HCT116 (cell line): ENCODE data around the gene PDE9A.

Experiments used
- CEBPB ChIP-seq: IDR thresholded peaks from 2 replicates; pipeline ENCODE4 v1.6.1; 2012; ENCODE audit warnings: low read depth
- ELF1 ChIP-seq: IDR thresholded peaks from 2 replicates; pipeline ENCODE4 v1.6.1; 2012; ENCODE audit warnings: low read depth, borderline replicate concordance
- EZH2 ChIP-seq: fragments of 200-600 bp; sonication (generic); IDR thresholded peaks from 2 replicates; pipeline ENCODE4 v1.6.1; 2017; ENCODE audit warnings: antibody characterized with exemption, mixed run types
- JUND ChIP-seq: IDR thresholded peaks from 2 replicates; pipeline ENCODE4 v1.6.1; 2012
- POLR2A ChIP-seq: IDR thresholded peaks from 2 replicates; pipeline ENCODE4 v1.7.0; 2011; ENCODE audit warnings: borderline replicate concordance; ENCODE audit not compliant: insufficient read depth, insufficient read length; ENCODE audit errors: extremely low read depth
- POLR2AphosphoS5 ChIP-seq: IDR thresholded peaks from 2 replicates; pipeline ENCODE4 v1.6.1; 2011; ENCODE audit warnings: mild to moderate bottlenecking, low read depth, low read length, moderate library complexity
- YY1 ChIP-seq: IDR thresholded peaks from 2 replicates; pipeline ENCODE4 v1.6.1; 2011; ENCODE audit warnings: low read length, low read depth, moderate library complexity, mild to moderate bottlenecking; ENCODE audit not compliant: insufficient replicate concordance; ENCODE audit errors: extremely low read depth
- TF ChIP-seq, protein P1 (sequence below): IDR thresholded peaks from 2 replicates; pipeline ENCODE4 v1.6.1; 2012
- TF ChIP-seq, protein P2 (sequence below), 3 experiments: fragments of 200-600 bp in 1 of 3; sonication (generic) in 1 of 3; IDR thresholded peaks in 2 of 3; conservative IDR thresholded peaks in 1 of 3; 2 replicates each; pipeline ENCODE4 v1.5.1; 2012 to 2017; ENCODE audit warnings: low read depth in 2 of 3, low read length in 2 of 3, antibody characterized with exemption in 1 of 3, borderline replicate concordance in 1 of 3, control low read depth in 1 of 3, mild to moderate bottlenecking in 1 of 3, mixed read lengths in 1 of 3, mixed run types in 1 of 3, moderate library complexity in 1 of 3; ENCODE audit not compliant: insufficient read depth in 1 of 3

DNA sequence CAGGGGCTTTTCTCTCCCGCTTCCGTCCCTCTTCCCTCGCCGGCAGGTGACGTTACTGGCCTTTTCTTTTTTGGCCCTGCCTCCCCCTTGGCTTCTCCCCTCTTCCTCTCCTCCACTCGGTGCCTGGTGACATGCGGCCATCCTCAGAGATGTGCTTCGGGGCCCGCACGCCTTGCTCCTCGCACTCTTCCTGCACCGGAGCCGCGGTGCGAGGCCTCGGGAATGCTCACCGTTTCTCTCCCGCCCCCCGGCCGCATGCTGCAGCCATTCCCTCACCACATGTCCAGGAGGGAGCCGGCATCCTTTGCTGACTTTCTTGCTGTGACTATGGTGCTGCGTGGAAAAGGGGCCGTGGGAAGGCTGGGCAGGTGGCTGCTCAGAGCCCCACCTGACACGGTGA, 39.3 kb downstream of the PDE9A start:
- TF ChIP-seq, protein P1, sequence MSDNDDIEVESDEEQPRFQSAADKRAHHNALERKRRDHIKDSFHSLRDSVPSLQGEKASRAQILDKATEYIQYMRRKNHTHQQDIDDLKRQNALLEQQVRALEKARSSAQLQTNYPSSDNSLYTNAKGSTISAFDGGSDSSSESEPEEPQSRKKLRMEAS = no peak
- no peak for TF ChIP-seq ELF1
- TF ChIP-seq, protein P2, sequence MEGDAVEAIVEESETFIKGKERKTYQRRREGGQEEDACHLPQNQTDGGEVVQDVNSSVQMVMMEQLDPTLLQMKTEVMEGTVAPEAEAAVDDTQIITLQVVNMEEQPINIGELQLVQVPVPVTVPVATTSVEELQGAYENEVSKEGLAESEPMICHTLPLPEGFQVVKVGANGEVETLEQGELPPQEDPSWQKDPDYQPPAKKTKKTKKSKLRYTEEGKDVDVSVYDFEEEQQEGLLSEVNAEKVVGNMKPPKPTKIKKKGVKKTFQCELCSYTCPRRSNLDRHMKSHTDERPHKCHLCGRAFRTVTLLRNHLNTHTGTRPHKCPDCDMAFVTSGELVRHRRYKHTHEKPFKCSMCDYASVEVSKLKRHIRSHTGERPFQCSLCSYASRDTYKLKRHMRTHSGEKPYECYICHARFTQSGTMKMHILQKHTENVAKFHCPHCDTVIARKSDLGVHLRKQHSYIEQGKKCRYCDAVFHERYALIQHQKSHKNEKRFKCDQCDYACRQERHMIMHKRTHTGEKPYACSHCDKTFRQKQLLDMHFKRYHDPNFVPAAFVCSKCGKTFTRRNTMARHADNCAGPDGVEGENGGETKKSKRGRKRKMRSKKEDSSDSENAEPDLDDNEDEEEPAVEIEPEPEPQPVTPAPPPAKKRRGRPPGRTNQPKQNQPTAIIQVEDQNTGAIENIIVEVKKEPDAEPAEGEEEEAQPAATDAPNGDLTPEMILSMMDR (IDR thresholded peaks at IDR 0.05 in 2 of 3, conservative IDR thresholded peaks at IDR 0.05 in 1 of 3; ENCODE audit: borderline replicate concordance in 1 of 3, insufficient read depth in 1 of 3, low read depth in 2 of 3, low read length in 2 of 3) = no peak
- no peak for TF ChIP-seq POLR2AphosphoS5
- no peak for TF ChIP-seq YY1
- TF ChIP-seq CEBPB = no peak
- no peak for TF ChIP-seq POLR2A
- TF ChIP-seq EZH2 = no peak
- no peak for TF ChIP-seq JUND
